Measurements from ENCODE around the gene SMCO3.

Gene SMCO3

DNA sequence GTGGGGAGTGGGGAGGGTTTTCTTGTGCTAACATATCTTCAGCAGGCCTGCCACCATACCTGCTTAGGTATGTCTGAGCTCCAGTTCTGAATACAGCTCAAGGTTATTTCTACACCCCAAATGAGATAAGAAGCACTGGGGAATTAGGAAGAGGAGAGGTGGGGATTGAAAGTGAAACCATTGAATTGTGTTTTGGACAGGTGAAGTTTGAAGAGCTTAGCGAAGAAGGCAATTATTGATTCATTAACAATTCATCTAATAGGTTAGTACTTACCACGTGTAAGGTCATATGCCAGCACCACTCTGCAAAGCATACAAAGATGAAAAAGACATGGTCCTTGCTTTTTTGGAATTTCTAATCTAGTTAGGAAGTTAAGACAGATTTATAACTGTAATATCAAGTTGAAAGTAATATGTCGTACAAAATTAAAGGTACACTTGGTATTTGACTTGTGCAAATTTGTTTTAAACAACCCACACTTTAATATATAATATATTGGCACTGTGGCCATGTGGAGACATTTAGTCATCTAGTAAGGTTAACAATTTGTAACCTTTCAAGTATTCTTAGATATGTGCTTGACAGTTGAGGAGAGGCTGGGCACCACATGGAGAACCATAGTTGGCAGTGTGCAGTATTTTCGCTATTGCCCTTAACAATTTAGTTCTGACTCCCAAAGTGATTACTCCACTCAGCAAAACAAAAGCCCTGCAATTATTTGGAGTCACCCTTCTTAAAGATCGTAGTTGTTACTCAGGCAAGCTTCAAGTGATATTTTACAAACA is 3.6 kb downstream of the SMCO3 start:
- Mint-ChIP-seq H3K36me3 (ENCODE audit: low read depth) (no peaks in the 10 kb centered on the region), H3K4me3 (no peak overlapping the region), H3K4me1 (no peaks in the 10 kb centered on the region), H3K27ac (no peak overlapping the region), H3K27me3 (ENCODE audit: low read depth) (peaks cover 4% of the 10 kb centered on the region), H3K9me3 (no peaks in the 10 kb centered on the region)
- TF ChIP-seq, protein P1, sequence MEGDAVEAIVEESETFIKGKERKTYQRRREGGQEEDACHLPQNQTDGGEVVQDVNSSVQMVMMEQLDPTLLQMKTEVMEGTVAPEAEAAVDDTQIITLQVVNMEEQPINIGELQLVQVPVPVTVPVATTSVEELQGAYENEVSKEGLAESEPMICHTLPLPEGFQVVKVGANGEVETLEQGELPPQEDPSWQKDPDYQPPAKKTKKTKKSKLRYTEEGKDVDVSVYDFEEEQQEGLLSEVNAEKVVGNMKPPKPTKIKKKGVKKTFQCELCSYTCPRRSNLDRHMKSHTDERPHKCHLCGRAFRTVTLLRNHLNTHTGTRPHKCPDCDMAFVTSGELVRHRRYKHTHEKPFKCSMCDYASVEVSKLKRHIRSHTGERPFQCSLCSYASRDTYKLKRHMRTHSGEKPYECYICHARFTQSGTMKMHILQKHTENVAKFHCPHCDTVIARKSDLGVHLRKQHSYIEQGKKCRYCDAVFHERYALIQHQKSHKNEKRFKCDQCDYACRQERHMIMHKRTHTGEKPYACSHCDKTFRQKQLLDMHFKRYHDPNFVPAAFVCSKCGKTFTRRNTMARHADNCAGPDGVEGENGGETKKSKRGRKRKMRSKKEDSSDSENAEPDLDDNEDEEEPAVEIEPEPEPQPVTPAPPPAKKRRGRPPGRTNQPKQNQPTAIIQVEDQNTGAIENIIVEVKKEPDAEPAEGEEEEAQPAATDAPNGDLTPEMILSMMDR (IDR thresholded peaks at IDR 0.05; ENCODE audit: unreplicated experiment in 3 of 3), result no peak

DNA sequence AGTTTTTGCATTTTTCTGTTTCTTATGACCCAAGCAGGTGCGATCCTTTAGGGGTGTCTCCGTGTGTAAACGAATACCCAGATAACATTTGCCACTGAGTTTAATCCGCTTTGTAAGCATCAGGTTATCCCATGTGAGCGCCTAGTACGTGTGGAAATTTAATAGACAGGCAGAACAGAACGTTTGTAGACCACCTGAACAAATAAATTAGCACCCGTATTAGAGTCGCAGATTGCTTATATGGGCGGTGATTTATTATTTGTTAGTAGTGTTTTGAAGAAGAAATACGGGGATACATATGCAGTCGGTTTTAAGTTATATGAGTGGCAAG is 10.2 kb downstream of the SMCO3 start:
- no peaks in the 10 kb centered on the region for H3K27me3 Mint-ChIP-seq (ENCODE audit: low read depth)
- peaks cover 12% of the 10 kb centered on the region for H3K4me1 Mint-ChIP-seq
- H3K9me3 Mint-ChIP-seq, result no peaks in the 10 kb centered on the region
- peaks cover 8% of the 10 kb centered on the region for H3K36me3 Mint-ChIP-seq (ENCODE audit: low read depth)
- TF ChIP-seq, protein P1 (IDR thresholded peaks at IDR 0.05; ENCODE audit: unreplicated experiment in 3 of 3), result no peak
- H3K27ac Mint-ChIP-seq, result no peak overlapping the region
- H3K4me3 Mint-ChIP-seq, result no peak overlapping the region

DNA sequence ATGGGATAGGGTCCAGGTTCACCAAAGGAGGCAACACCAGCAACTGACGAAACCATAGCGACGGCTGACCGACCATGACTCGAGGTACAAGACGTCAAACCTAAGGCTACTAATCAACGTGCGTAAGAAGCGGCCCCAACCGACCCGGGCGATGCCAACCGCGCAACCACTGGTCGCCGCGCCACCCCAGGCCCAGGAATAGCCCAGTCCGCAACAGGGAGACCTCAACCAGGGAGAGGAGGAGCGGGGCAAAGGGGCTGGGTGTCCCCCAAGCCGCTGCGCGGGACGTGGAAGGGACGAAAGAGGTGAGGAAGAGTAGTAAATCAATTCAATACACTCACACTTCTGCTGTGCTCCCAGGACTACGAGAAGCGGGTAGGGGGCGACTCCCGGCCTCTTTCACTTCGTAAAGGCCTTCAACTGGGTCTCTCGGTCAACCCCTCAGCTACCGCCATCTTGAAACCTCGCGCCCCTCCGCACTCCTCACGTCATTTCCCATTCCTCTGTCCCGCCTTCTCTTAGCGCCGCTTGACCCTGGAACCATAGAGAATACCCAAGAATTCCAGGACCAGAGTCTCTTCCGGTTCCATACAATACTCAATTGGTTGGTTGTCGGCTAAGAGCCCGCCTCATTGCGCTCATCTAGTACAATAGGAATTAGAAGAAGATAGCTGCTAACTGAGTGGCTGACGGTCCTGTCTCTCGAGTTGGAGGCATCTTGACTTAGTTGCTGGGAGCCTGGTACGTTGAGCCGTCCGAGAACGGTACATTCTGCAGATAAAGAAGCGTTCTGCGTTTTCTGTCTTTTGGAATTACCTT is 10.8 kb downstream of the SMCO3 start, which contains the start of the genes C12orf60 and WBP11:
Gene C12orf60 (plus strand): TSS at position 660 of the 819 bp plus-strand sequence. CDS start 19,266 bp downstream, outside the sequence.
Gene WBP11 (minus strand): TSS at position 468 of the 819 bp plus-strand sequence. CDS start 2,095 bp downstream, outside the sequence.
- H3K27me3 Mint-ChIP-seq (ENCODE audit: low read depth), result no peaks in the 10 kb centered on the region
- TF ChIP-seq, protein P1 (IDR thresholded peaks at IDR 0.05; ENCODE audit: unreplicated experiment in 3 of 3), result no peak
- no peak within 1 kb of the TSS for H3K4me3 Mint-ChIP-seq
- peaks cover 12% of the 10 kb centered on the region for H3K4me1 Mint-ChIP-seq
- H3K27ac Mint-ChIP-seq, result no peak within 1 kb of the TSS
- H3K36me3 Mint-ChIP-seq (ENCODE audit: low read depth), result peaks cover 8% of the 10 kb centered on the region
- H3K9me3 Mint-ChIP-seq, result no peaks in the 10 kb centered on the region

DNA sequence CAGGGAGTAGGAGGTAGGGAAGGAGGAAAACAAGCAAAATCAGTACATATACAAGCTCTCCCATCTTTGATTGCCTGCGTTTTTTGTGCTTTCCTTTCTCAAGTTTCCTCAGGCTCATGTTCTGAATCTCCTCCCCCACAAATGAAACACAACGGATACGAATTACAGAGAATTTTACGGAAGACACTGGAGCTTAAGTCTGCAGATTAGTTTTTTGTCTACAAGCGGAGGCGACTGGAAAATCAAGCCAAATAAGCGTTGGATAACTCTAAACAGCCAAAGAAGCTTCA is 11.3 kb downstream of the SMCO3 start:
- H3K4me1 Mint-ChIP-seq, result peaks cover 12% of the 10 kb centered on the region
- no peaks in the 10 kb centered on the region for H3K27me3 Mint-ChIP-seq (ENCODE audit: low read depth)

DNA sequence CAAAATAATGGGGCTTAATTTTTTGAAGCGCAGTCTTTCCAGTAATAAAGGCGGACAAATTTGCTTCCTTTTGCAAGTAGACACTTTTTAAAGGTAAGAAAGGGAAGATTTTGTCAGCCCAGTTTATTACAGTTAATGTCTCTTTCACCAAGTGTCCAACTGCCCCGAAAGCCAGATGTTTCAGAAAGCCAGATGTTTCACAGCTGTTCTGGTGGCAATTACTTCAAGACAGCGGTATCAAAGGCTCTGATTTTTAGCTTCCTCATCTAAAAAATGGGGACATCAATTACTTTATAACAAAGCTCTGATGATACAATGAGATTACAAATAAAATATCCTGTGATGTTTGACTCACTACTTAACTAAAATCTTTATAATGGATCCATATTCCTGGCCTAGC is 11.7 kb downstream of the SMCO3 start:
- Mint-ChIP-seq H3K27ac (no peak overlapping the region), H3K36me3 (ENCODE audit: low read depth) (peaks cover 17% of the 10 kb centered on the region), H3K9me3 (no peaks in the 10 kb centered on the region), H3K4me1 (peaks cover 12% of the 10 kb centered on the region), H3K4me3 (no peak overlapping the region), H3K27me3 (ENCODE audit: low read depth) (no peaks in the 10 kb centered on the region)
- TF ChIP-seq, protein P1 (IDR thresholded peaks at IDR 0.05; ENCODE audit: unreplicated experiment in 3 of 3), result no peak

More for the DNA sequence above, 11.3 kb downstream of the SMCO3 start:
- Mint-ChIP-seq H3K9me3 (no peaks in the 10 kb centered on the region), H3K27ac (no peak overlapping the region), H3K36me3 (ENCODE audit: low read depth) (peaks cover 13% of the 10 kb centered on the region), H3K4me3 (no peak overlapping the region)
- TF ChIP-seq, protein P1 (IDR thresholded peaks at IDR 0.05; ENCODE audit: unreplicated experiment in 3 of 3), result no peak
